KMS-11 (cell line): ENCODE results near the gene SLC12A7.

Experiments
- H2AFZ ChIP-seq: fragments of 200-600 bp; sonication (generic); 2 replicates; pipeline ENCODE4 v1.6.1; 2016; ENCODE audit warnings: antibody characterized with exemption, mixed run types, low read depth
- H3K27ac ChIP-seq: fragments of 200-600 bp; sonication (generic); 2 replicates; pipeline ENCODE4 v1.6.1; 2016; ENCODE audit warnings: mild to moderate bottlenecking, mixed run types
- H3K27me3 ChIP-seq: fragments of 200-600 bp; sonication (generic); 2 replicates; pipeline ENCODE4 v1.6.1; 2017; ENCODE audit warnings: mild to moderate bottlenecking, low read depth, mixed run types, moderate library complexity; ENCODE audit not compliant: insufficient read depth
- H3K36me3 ChIP-seq: fragments of 200-600 bp; sonication (generic); 2 replicates; pipeline ENCODE4 v1.6.1; 2017; ENCODE audit warnings: mild to moderate bottlenecking, mixed run types; ENCODE audit not compliant: insufficient read depth
- H3K4me1 ChIP-seq: fragments of 200-600 bp; sonication (generic); 2 replicates; pipeline ENCODE4 v1.6.1; 2016; ENCODE audit warnings: mild to moderate bottlenecking, low read depth, mixed run types; ENCODE audit not compliant: poor library complexity, severe bottlenecking
- H3K4me2 ChIP-seq: fragments of 200-600 bp; sonication (generic); 2 replicates; pipeline ENCODE4 v1.7.0; 2016; ENCODE audit warnings: mild to moderate bottlenecking, mixed run types
- H3K4me3 ChIP-seq: fragments of 200-600 bp; sonication (generic); IDR thresholded peaks from 2 replicates; pipeline ENCODE4 v1.6.1; 2017; ENCODE audit warnings: low read depth, low read length, mixed read lengths; ENCODE audit not compliant: insufficient read depth
- H3K79me2 ChIP-seq: fragments of 200-600 bp; sonication (generic); 2 replicates; pipeline ENCODE4 v1.6.1; 2016; ENCODE audit warnings: low read depth, mixed run types; ENCODE audit not compliant: insufficient read depth
- H3K9ac ChIP-seq: fragments of 200-600 bp; sonication (generic); 2 replicates; pipeline ENCODE4 v1.6.1; 2016; ENCODE audit warnings: mild to moderate bottlenecking, mixed run types
- H4K20me1 ChIP-seq: fragments of 200-600 bp; sonication (generic); 2 replicates; pipeline ENCODE4 v1.6.1; 2016; ENCODE audit warnings: mild to moderate bottlenecking, mixed run types; ENCODE audit not compliant: insufficient read depth
- CTCF ChIP-seq: fragments of 200-600 bp; sonication (generic); conservative IDR thresholded peaks from 2 replicates; pipeline ENCODE4 v1.6.1; 2017; ENCODE audit warnings: low read depth, mild to moderate bottlenecking, antibody characterized with exemption, low read length, moderate library complexity, mixed read lengths

The SLC12A7 gene

GRCh38 chr5:1068895-1069719 is 42.8 kb downstream of the SLC12A7 start:
- Histone ChIP-seq H3K4me3 (no peak overlapping the region), H3K79me2 (no peaks in the 10 kb centered on the region), H4K20me1 (no peaks in the 10 kb centered on the region), H2AFZ (no peak overlapping the region), H3K27ac (no peak overlapping the region), H3K27me3 (no peaks in the 10 kb centered on the region), H3K4me2 (no peak overlapping the region), H3K4me1 (no peaks in the 10 kb centered on the region), H3K9ac (no peak overlapping the region), H3K36me3 (no peaks in the 10 kb centered on the region)
- TF ChIP-seq CTCF: no peak

GRCh38 chr5:1068204-1068894 is 43.5 kb downstream of the SLC12A7 start:
- Histone ChIP-seq H3K9ac (no peak overlapping the region), H3K4me2 (no peak overlapping the region), H4K20me1 (no peaks in the 10 kb centered on the region), H2AFZ (no peak overlapping the region), H3K4me1 (no peaks in the 10 kb centered on the region), H3K4me3 (no peak overlapping the region), H3K79me2 (no peaks in the 10 kb centered on the region), H3K36me3 (no peaks in the 10 kb centered on the region), H3K27me3 (no peaks in the 10 kb centered on the region), H3K27ac (no peak overlapping the region)
- no peak for TF ChIP-seq CTCF

GRCh38 chr5:1067141-1068121 is 44.4 kb downstream of the SLC12A7 start:
- H3K36me3 ChIP-seq: no peaks in the 10 kb centered on the region
- no peaks in the 10 kb centered on the region for H3K27me3 ChIP-seq
- H3K4me1 ChIP-seq: no peaks in the 10 kb centered on the region
- no peak overlapping the region for H3K4me3 ChIP-seq
- no peaks in the 10 kb centered on the region for H4K20me1 ChIP-seq
- H2AFZ ChIP-seq: no peak overlapping the region
- no peak overlapping the region for H3K9ac ChIP-seq
- no peaks in the 10 kb centered on the region for H3K79me2 ChIP-seq
- H3K27ac ChIP-seq: no peak overlapping the region; the same call in 1 of the 2 replicates
- no peak for TF ChIP-seq CTCF
- H3K4me2 ChIP-seq: no peak overlapping the region

- H3K27ac ChIP-seq: no peak overlapping the region; the same call in 1 of the 2 replicates
- H3K4me2 ChIP-seq: no peak overlapping the region
- TF ChIP-seq CTCF: no peak
- H3K36me3 ChIP-seq: no peaks in the 10 kb centered on the region
- no peaks in the 10 kb centered on the region for H3K4me1 ChIP-seq
- H3K79me2 ChIP-seq: no peaks in the 10 kb centered on the region
- no peaks in the 10 kb centered on the region for H4K20me1 ChIP-seq
- no peak overlapping the region for H3K9ac ChIP-seq
- no peaks in the 10 kb centered on the region for H3K27me3 ChIP-seq
- no peak overlapping the region for H2AFZ ChIP-seq
- H3K4me3 ChIP-seq: no peak overlapping the region
These were observed 45.2 kb downstream of the SLC12A7 start for GRCh38 chr5:1066676-1067075.
